ENCODE data around the gene ZCCHC24.

Gene ZCCHC24

GRCh38 chr10:79410315-79411094 lies 34.9 kb downstream of the ZCCHC24 start:
- no peak for DNase-seq (ENCODE audit: low read depth)

- no peak for DNase-seq (ENCODE audit: low read depth)
Observed at GRCh38 chr10:79409726-79410085, 35.7 kb downstream of the ZCCHC24 start.

GRCh38 chr10:79409038-79409725 lies 36.2 kb downstream of the ZCCHC24 start:
- DNase-seq (ENCODE audit: low read depth) = no peak

GRCh38 chr10:79407811-79408795 lies 37.3 kb downstream of the ZCCHC24 start:
- DNase-seq (ENCODE audit: low read depth) = no peak

- DNase-seq (ENCODE audit: low read depth) = no peak
Observed at GRCh38 chr10:79407423-79407796, 38.0 kb downstream of the ZCCHC24 start.

GRCh38 chr10:79406683-79407422 lies 38.6 kb downstream of the ZCCHC24 start:
- DNase-seq (ENCODE audit: low read depth) = no peak

GRCh38 chr10:79405995-79406515 lies 39.4 kb downstream of the ZCCHC24 start:
- no peak for DNase-seq (ENCODE audit: low read depth)

- DNase-seq (ENCODE audit: low read depth) = no peak
Observed at GRCh38 chr10:79405221-79405994, 40.0 kb downstream of the ZCCHC24 start.

- DNase-seq (ENCODE audit: low read depth) = no peak
Observed at GRCh38 chr10:79404690-79405131, 40.7 kb downstream of the ZCCHC24 start.

GRCh38 chr10:79404231-79404609 lies 41.2 kb downstream of the ZCCHC24 start:
- no peak for DNase-seq (ENCODE audit: low read depth)

- DNase-seq (ENCODE audit: low read depth) = no peak
Observed at GRCh38 chr10:79403441-79404230, 41.8 kb downstream of the ZCCHC24 start.

- no peak for DNase-seq (ENCODE audit: low read depth)
Observed at GRCh38 chr10:79402951-79403350, 42.5 kb downstream of the ZCCHC24 start.

GRCh38 chr10:79402625-79402946 lies 42.8 kb downstream of the ZCCHC24 start:
- DNase-seq (ENCODE audit: low read depth) = no peak

- no peak for DNase-seq (ENCODE audit: low read depth)
Observed at GRCh38 chr10:79401015-79401921, 44.2 kb downstream of the ZCCHC24 start.

GRCh38 chr10:79400146-79401004 lies 45.0 kb downstream of the ZCCHC24 start:
- DNase-seq (ENCODE audit: low read depth) = peak; percentile 21

GRCh38 chr10:79399223-79399831 lies 46.1 kb downstream of the ZCCHC24 start:
- DNase-seq (ENCODE audit: low read depth) = no peak

- no peak for DNase-seq (ENCODE audit: low read depth)
Observed at GRCh38 chr10:79398642-79399041, 46.8 kb downstream of the ZCCHC24 start.
